Psoas muscle (tissue), 8 donors: ENCODE results near the gene C20orf144. TPM values are rescaled to one million over a fixed set of nuclear protein-coding genes. Genes with fewer than 3 reads are reported as not detected.
A peak's percentile ranks its signal among the peaks of the same experiment; 100 is the strongest.

Experiments used
- ATAC-seq, 4 donors: fragments of 200-7000 bp; cut with Tn5 transposase; one replicate each; pipeline ENCODE4 v1.9.1; 2020; ENCODE audit warnings: moderate library complexity in 3 of 4, mild to moderate bottlenecking in 2 of 4
- DNase-seq, 2 donors: peaks; one replicate each; pipeline ENCODE4 v3.0.0-alpha.2; 2020
- H3K27ac ChIP-seq: fragments of 200-600 bp; one replicate; pipeline ENCODE4 v1.8.0; 2022
- H3K27me3 ChIP-seq, 3 donors: fragments of 200-600 bp in 1 of 3; one replicate each; pipeline versions ENCODE4 v1.6.1 to v1.8.0; 2013 to 2022; ENCODE audit warnings: low read length in 2 of 3, mild to moderate bottlenecking in 2 of 3, moderate library complexity in 1 of 3; ENCODE audit not compliant: insufficient read depth in 3 of 3
- H3K36me3 ChIP-seq, 2 donors: fragments of 200-600 bp in 1 of 2; one replicate each; pipeline versions ENCODE4 v1.6.1 to v1.8.0; 2013 to 2022; ENCODE audit warnings: low read depth in 1 of 2, mild to moderate bottlenecking in 1 of 2, moderate library complexity in 1 of 2; ENCODE audit not compliant: insufficient read depth in 1 of 2
- H3K4me1 ChIP-seq: fragments of 200-600 bp; one replicate; pipeline ENCODE4 v1.8.0; 2022
- H3K4me3 ChIP-seq: fragments of 200-600 bp; one replicate; pipeline ENCODE4 v1.8.0; 2022; ENCODE audit warnings: mild to moderate bottlenecking
- H3K9me3 ChIP-seq: fragments of 200-600 bp; one replicate; pipeline ENCODE4 v1.8.0; 2022
- WGBS, 3 donors: extraction: QIAGEN DNeasy Blood & Tissue Kit; methylation state at CpG; one replicate each; pipeline versions ENCODE4 v1.1.6 to v1.1.7; 2013; 5-methylcytosine and 5-hydroxymethylcytosine counted together
- intact Hi-C, 2 donors: fragments of 100-400 bp; cut with DNase I; formaldehyde crosslinking; loops; one replicate each; pipeline versions ENCODE4 v1.11.0 to v1.14.2; 2022
- polyA plus RNA-seq, 3 donors: library from polyadenylated mRNA; stranded (reverse); fragments of 200-250 nt; gene quantifications; one replicate each; pipeline ENCODE4 v1.2.3, GENCODE V29; 2013
- total RNA-seq, 4 donors: library from RNA; stranded (reverse); fragmentation: NEBNext Ultra II Directional in 2 of 4; extraction: Animal tissue kit (Norgen Biotek cat#: 25700) in 2 of 4; gene quantifications; one replicate each; pipeline versions ENCODE4 v1.2.1 to v1.2.4, GENCODE V29; 2021 to 2023
- TF ChIP-seq, protein P1 (sequence below): fragments of 200-600 bp; IDR thresholded peaks from one replicate; pipeline ENCODE4 v1.8.0; 2022; ENCODE audit warnings: antibody characterized with exemption
- donor health status: healthy with polysubstance abuse.
- donor health status: DM: no; HTN: no; CAD: no; lungs with moderate emphysema.
- donor health status: Bipolar disorder and iron deficiency.
- donor health status: healthy.
- donor health status: DM: yes; HTN: yes; CAD: no.
- donor health status: DM: no; HTN: no; CAD: no.
- donor health status: DM: no; HTN: no; CAD: no.
- donor health status: DM: yes; HTN: yes; CAD: no.

Gene C20orf144
- total and polyA plus RNA-seq, 7 donors: 0.05 to 0.08 TPM; not detected in 5

GRCh38 chr20:33675136-33675959, 13.2 kb downstream of the C20orf144 start:
- DNase-seq (peak in 1 of 2 donors; percentile 66), ATAC-seq (no peak)
- intact Hi-C loops: no loop called here
- Histone ChIP-seq H3K9me3 (no peaks in the 10 kb centered on the region), H3K36me3 (peaks cover 0 to 22% of the 10 kb centered on the region in 2 donors), H3K4me1 (peaks cover 18% of the 10 kb centered on the region), H3K4me3 (peak overlapping the region; percentile 92), H3K27me3 (no peaks in the 10 kb centered on the region), H3K27ac (peak overlapping the region; percentile 87)
- 37 to 52% (median 47%) methylated on average over 16 of the region's 16 CpGs for WGBS, 3 donors
- TF ChIP-seq, protein P1, sequence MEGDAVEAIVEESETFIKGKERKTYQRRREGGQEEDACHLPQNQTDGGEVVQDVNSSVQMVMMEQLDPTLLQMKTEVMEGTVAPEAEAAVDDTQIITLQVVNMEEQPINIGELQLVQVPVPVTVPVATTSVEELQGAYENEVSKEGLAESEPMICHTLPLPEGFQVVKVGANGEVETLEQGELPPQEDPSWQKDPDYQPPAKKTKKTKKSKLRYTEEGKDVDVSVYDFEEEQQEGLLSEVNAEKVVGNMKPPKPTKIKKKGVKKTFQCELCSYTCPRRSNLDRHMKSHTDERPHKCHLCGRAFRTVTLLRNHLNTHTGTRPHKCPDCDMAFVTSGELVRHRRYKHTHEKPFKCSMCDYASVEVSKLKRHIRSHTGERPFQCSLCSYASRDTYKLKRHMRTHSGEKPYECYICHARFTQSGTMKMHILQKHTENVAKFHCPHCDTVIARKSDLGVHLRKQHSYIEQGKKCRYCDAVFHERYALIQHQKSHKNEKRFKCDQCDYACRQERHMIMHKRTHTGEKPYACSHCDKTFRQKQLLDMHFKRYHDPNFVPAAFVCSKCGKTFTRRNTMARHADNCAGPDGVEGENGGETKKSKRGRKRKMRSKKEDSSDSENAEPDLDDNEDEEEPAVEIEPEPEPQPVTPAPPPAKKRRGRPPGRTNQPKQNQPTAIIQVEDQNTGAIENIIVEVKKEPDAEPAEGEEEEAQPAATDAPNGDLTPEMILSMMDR: no peak

DNA sequence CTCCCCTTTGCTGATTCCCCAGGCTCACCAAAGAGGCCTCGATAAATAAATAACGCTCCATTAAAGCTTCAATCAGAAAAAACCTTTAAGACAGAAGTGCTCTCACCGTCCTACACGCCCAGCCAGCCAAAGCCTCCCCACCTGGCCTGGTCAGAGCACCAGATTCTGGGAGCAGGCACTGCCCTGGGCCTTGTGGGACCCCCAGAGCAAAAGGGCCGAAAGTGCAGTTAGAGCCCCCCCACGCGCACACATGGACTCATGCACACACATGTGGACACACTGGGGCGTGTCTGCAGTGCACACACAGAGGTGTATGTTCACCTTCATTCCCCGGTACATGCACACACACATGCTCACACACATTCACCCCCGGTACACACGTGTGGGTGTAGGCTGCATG, 14.0 kb downstream of the C20orf144 start:
- intact Hi-C loops: no loop called here
- Histone ChIP-seq H3K27ac (peak overlapping the region; percentile 87), H3K4me1 (peaks cover 18% of the 10 kb centered on the region), H3K9me3 (no peaks in the 10 kb centered on the region), H3K36me3 (peaks cover 0 to 15% of the 10 kb centered on the region in 2 donors), H3K4me3 (no peak overlapping the region), H3K27me3 (no peaks in the 10 kb centered on the region)
- WGBS, 3 donors: 92 to 96% (median 93%) methylated on average over 11 of the region's 11 CpGs
- no peak for ATAC-seq
- TF ChIP-seq, protein P1: no peak
- DNase-seq: no peak

DNA sequence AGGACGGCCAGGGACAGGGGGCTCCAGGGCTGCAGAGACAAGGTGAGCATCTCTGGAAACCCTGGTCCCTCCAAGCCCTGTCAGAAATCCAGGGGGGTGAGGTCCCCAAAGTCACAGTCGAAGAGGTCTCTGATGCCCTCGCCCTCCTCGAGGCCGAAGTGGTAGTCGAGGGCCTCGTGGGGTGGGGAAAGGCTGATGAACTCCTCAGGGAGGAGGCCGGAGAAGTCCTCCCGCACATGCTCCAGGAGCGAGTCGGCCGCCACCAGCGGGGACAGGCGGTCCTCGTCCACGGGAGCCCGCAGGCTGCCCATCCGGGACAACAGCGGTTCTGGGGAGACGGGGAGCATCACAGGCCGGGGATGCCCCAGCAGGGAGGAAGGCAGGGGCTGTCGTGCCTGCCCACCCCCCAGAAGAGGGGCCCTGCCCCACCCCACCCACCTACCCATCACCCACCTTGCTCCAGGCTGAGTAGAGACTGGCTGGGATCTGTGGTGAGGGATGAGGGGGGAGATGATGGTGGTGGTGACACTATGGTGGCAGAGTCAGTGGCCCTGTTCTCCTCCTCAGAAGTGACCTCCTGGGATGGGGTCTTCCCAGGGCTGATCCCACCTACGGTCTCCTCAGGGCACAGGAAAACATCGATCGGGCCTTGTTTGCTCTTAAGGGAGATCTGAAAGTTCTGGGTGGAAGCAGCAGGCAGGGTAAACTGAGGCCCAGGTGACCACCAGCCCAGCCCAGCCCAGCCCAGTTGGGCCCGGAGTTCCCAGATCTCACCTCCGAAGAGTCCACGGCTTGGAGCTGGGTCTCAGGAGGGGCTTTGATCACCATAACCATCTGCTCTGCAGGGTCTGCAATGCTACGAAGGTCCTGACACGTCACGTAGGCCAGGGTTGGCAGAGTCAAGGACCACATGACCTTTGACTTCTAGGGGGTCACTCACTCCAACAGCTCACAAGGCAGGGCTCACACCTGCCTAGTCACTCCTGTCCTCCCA, 14.8 kb downstream of the C20orf144 start:
- H3K27me3 ChIP-seq: no peaks in the 10 kb centered on the region
- peaks cover 16% of the 10 kb centered on the region for H3K4me1 ChIP-seq
- TF ChIP-seq, protein P1: no peak
- peak in 1 of 2 donors; percentile 50 for DNase-seq
- no peak overlapping the region for H3K4me3 ChIP-seq
- no peak for ATAC-seq
- intact Hi-C loops: no loop called here
- no peak overlapping the region for H3K27ac ChIP-seq
- whole genome bisulfite sequencing, 3 donors: 93 to 96% (median 94%) methylated on average over 28 to 31 of the region's 31 CpGs
- H3K36me3 ChIP-seq: peaks cover 0 to 7% of the 10 kb centered on the region in 2 donors
- H3K9me3 ChIP-seq: no peaks in the 10 kb centered on the region

- H3K4me3 ChIP-seq: no peak overlapping the region
- H3K27me3 ChIP-seq: no peaks in the 10 kb centered on the region
- TF ChIP-seq, protein P1: no peak
- H3K27ac ChIP-seq: no peak overlapping the region
- H3K36me3 ChIP-seq: no peaks in the 10 kb centered on the region
- 53 to 65% (median 59%) methylated on average over 15 of the region's 15 CpGs for WGBS, 3 donors
- ATAC-seq (no peak), DNase-seq (peak; percentile 62 to 83)
- no peaks in the 10 kb centered on the region for H3K9me3 ChIP-seq
- peaks cover 9% of the 10 kb centered on the region for H3K4me1 ChIP-seq
- intact Hi-C loops: no loop called here
Measured at GRCh38 chr20:33677991-33678702, 16.0 kb downstream of the C20orf144 start.
